ENCODE measurements around the gene CACHD1.

GRCh38 chr1:64433747-64434146 is 36.2 kb upstream of the CACHD1 start:
- TF ChIP-seq EP300 (IDR thresholded peaks at IDR 0.05; ENCODE audit: borderline replicate concordance in 1 of 2, low read depth in 2 of 2, low read length in 2 of 2): no peak
- TF ChIP-seq CHD2 (IDR thresholded peaks at IDR 0.05; ENCODE audit: low read length): no peak
- no peak for TF ChIP-seq POLR2A (IDR thresholded peaks at IDR 0.05; ENCODE audit: control extremely low read depth in 1 of 2, low read depth in 2 of 2, low read length in 2 of 2)
- TF ChIP-seq EZH2 (IDR thresholded peaks at IDR 0.05; ENCODE audit: low read depth, low read length, severe bottlenecking): no peak
- TF ChIP-seq SP1 (IDR thresholded peaks at IDR 0.05; ENCODE audit: low read depth, low read length): no peak
- TF ChIP-seq USF2 (IDR thresholded peaks at IDR 0.05; ENCODE audit: low read length): no peak
- TF ChIP-seq CTCF (IDR thresholded peaks at IDR 0.05; ENCODE audit: control extremely low read depth in 1 of 3, insufficient read depth in 1 of 3, low read depth in 1 of 3, low read length in 3 of 3): no peak
- no peak for TF ChIP-seq POLR2AphosphoS5 (IDR thresholded peaks at IDR 0.05; ENCODE audit: low read depth, low read length)

Measured in H1 (cell line).